K562 (cell line): ENCODE measurements around the gene ATF5. TPM values are rescaled to one million over a fixed set of nuclear protein-coding genes. Genes with fewer than 3 reads are reported as not detected.
A peak's percentile ranks its signal among the peaks of the same experiment; 100 is the strongest.

Experiments used
- ATAC-seq: fragments of 200-7000 bp; cut with Tn5 transposase; 3 replicates; pipeline ENCODE4 v1.9.1; 2020; ENCODE audit warnings: moderate library complexity
- BruUV-seq: library from RNA; stranded (reverse); fragments of 400-500 nt; replicated peaks from 2 replicates; lab custom pipeline; 2021; lab: Mats Ljungman, UMichigan
- CTCF ChIA-PET: fragments of 300-600 bp; formaldehyde crosslinking; extraction: SDS; loops from one replicate; lab custom pipeline; 2021; ENCODE audit warnings: low intra/inter-chr PET ratio; lab: Yijun Ruan, JAX
- POLR2A ChIA-PET: fragments of 300-600, 350-650 bp; sonication (Branson Sonifier 250); formaldehyde crosslinking; extraction: SDS; loops from one replicate; lab custom pipeline; 2021; ENCODE audit warnings: antibody characterized with exemption, inconsistent platforms; lab: Yijun Ruan, JAX
- DNase-seq, 4 experiments: peaks; one replicate each; pipeline versions ENCODE4 v3.0.0 to v3.0.0-alpha.2; 2011 to 2018; ENCODE audit warnings: low spot score in 3 of 4, mixed read lengths in 3 of 4; ENCODE audit errors: extremely low read depth in 1 of 4
- FAIRE-seq: peaks from 2 replicates; lab custom pipeline; 2011; peaks lifted over from hg19 to GRCh38; lab: Jason Lieb, UNC
- H2AFZ ChIP-seq: 2 replicates; pipeline ENCODE4 v1.6.0; 2011; ENCODE audit warnings: low read depth, low read length, control low read depth, inconsistent platforms
- H3K27ac ChIP-seq: fragments of 200-600 bp; 3 replicates; pipeline ENCODE4 v1.8.0; 2011; ENCODE audit warnings: low read depth, mild to moderate bottlenecking, control low read depth, inconsistent platforms, low read length, moderate library complexity, mixed read lengths; ENCODE audit errors: extremely low read depth
- H3K27me3 ChIP-seq, 2 experiments: fragments of 300-600 bp in 1 of 2; 2 replicates in 1 of 2; 3 replicates in 1 of 2; pipeline versions ENCODE4 v1.6.0 to v1.8.0; 2011; ENCODE audit warnings: inconsistent platforms in 2 of 2, low read length in 2 of 2, mild to moderate bottlenecking in 1 of 2, mixed read lengths in 1 of 2, moderate library complexity in 1 of 2; ENCODE audit not compliant: control insufficient read depth in 2 of 2, insufficient read depth in 2 of 2
- H3K36me3 ChIP-seq: fragments of 300-600 bp; 3 replicates; pipeline ENCODE4 v1.8.0; 2011; ENCODE audit warnings: mild to moderate bottlenecking, low read length, inconsistent platforms; ENCODE audit not compliant: control insufficient read depth, insufficient read depth
- H3K4me1 ChIP-seq, 2 experiments: fragments of 200-600 bp in 1 of 2; replicated peaks in 1 of 2; 2 replicates in 1 of 2; 3 replicates in 1 of 2; pipeline versions ENCODE4 v1.5.1 to v1.8.0; 2011; ENCODE audit warnings: inconsistent platforms in 2 of 2, low read length in 2 of 2, mild to moderate bottlenecking in 1 of 2, mixed read lengths in 1 of 2, moderate library complexity in 1 of 2; ENCODE audit not compliant: control insufficient read depth in 2 of 2, insufficient read depth in 2 of 2
- H3K4me2 ChIP-seq: 2 replicates; pipeline ENCODE4 v1.6.1; 2011; ENCODE audit warnings: low read length, control low read depth, inconsistent platforms, mixed read lengths; ENCODE audit not compliant: insufficient read depth
- H3K4me3 ChIP-seq: fragments of 200-600 bp; sonication (generic), shearing (Covaris generic); 2 replicates; pipeline ENCODE4 v1.5.1; 2016; ENCODE audit warnings: control low read depth, inconsistent platforms
- H3K79me2 ChIP-seq: fragments of 200-600 bp; 3 replicates; pipeline ENCODE4 v1.8.0; 2011; ENCODE audit warnings: low read length, inconsistent platforms; ENCODE audit not compliant: control insufficient read depth, insufficient read depth
- H3K9ac ChIP-seq, 2 experiments: 2 replicates each; pipeline versions ENCODE4 v1.6.0 to v1.6.1; 2011; ENCODE audit warnings: low read depth in 2 of 2, low read length in 2 of 2, control low read depth in 1 of 2, inconsistent platforms in 1 of 2, mild to moderate bottlenecking in 1 of 2, mixed read lengths in 1 of 2; ENCODE audit not compliant: insufficient read depth in 1 of 2
- H3K9me1 ChIP-seq: one replicate; pipeline ENCODE4 v1.6.0; 2011; ENCODE audit warnings: inconsistent platforms, mild to moderate bottlenecking, low read length, moderate library complexity; ENCODE audit not compliant: control insufficient read depth, insufficient read depth
- H3K9me3 ChIP-seq: replicated peaks from 2 replicates; pipeline ENCODE4 v1.5.1; 2011; ENCODE audit warnings: low read depth, low read length, inconsistent platforms; ENCODE audit not compliant: control insufficient read depth, insufficient read depth
- H4K20me1 ChIP-seq: replicated peaks from 2 replicates; pipeline ENCODE4 v1.6.1; 2011; ENCODE audit warnings: low read length, inconsistent platforms, mixed read lengths; ENCODE audit not compliant: control insufficient read depth, insufficient read depth
- HNRNPLL ChIP-seq: fragments of 200-400 bp; formaldehyde crosslinking; IDR thresholded peaks from 2 replicates; pipeline ENCODE4 v1.6.1; 2017; ENCODE audit warnings: low read length, low read depth, mild to moderate bottlenecking; ENCODE audit not compliant: poor library complexity, severe bottlenecking
- KDM1A ChIP-seq, 2 experiments: fragments of 450-650 bp; IDR thresholded peaks; 2 replicates each; pipeline ENCODE4 v1.6.1; 2016; ENCODE audit warnings: mild to moderate bottlenecking in 2 of 2
- MLX ChIP-seq, 2 experiments: fragments of 450-650 bp in 1 of 2; sonication (generic) in 1 of 2; formaldehyde crosslinking; conservative IDR thresholded peaks; 2 replicates each; pipeline versions ENCODE4 v1.4.0 to v1.8.1; 2020 to 2022; ENCODE audit warnings: mild to moderate bottlenecking in 1 of 2, missing genetic modification reagents in 1 of 2
- NFXL1 ChIP-seq: fragments of 450-650 bp; formaldehyde crosslinking; IDR thresholded peaks from 2 replicates; pipeline ENCODE4 v1.4.0; 2021; ENCODE audit warnings: mild to moderate bottlenecking
- PML ChIP-seq: IDR thresholded peaks from 2 replicates; pipeline ENCODE4 v1.6.1; 2012; ENCODE audit warnings: low read length, inconsistent platforms
- THRAP3 ChIP-seq: fragments of 450-650 bp; IDR thresholded peaks from 2 replicates; pipeline ENCODE4 v1.6.1; 2016; ENCODE audit warnings: mild to moderate bottlenecking, inconsistent platforms, borderline replicate concordance
- ZFP36 ChIP-seq: fragments of 150-350 bp; IDR thresholded peaks from 2 replicates; pipeline ENCODE4 v1.6.1; 2018; ENCODE audit warnings: low read length, low read depth; ENCODE audit not compliant: partially characterized antibody
- ZNF384 ChIP-seq: IDR thresholded peaks from 2 replicates; pipeline ENCODE4 v1.6.1; 2012; ENCODE audit warnings: low read depth, low read length, improper control_type of control experiment
- ZNF561 ChIP-seq: fragments of 450-650 bp; formaldehyde crosslinking; conservative IDR thresholded peaks from 2 replicates; pipeline ENCODE4 v1.4.0; 2020; ENCODE audit warnings: mild to moderate bottlenecking, moderate library complexity
- WGBS: fragments of 100-300 bp; shearing (Covaris generic); methylation state at CpG from one replicate; pipeline ENCODE4 v1.1.6; 2016; ENCODE audit warnings: low coverage, mixed read lengths; ENCODE audit not compliant: insufficient coverage; ENCODE audit errors: missing lambda C conversion rate; 5-methylcytosine and 5-hydroxymethylcytosine counted together
- in situ Hi-C: fragments of 300-500 bp; cut with MboI; formaldehyde crosslinking; loops from 4 replicates; pipeline ENCODE4 v1.15.0; 2018; ENCODE audit warnings: inconsistent platforms, mixed read lengths
- intact Hi-C: fragments of 100-400 bp; cut with micrococcal nuclease; formaldehyde crosslinking; loops from 2 replicates; pipeline ENCODE4 v1.14.2; 2022
- polyA plus RNA-seq, 8 experiments: library from polyadenylated mRNA; depleted of rRNA in 4 of 8; stranded (reverse) in 5 of 8; unstranded in 3 of 8; fragments of >200 nt; fragmentation: Nextera tagmentation in 2 of 8; fragmentation: Illumina TruSeq in 1 of 8; extraction: Ambion mirVana in 2 of 8; extraction: Trizol in 1 of 8; gene quantifications; 2 replicates each; pipeline versions ENCODE4 v1.2.1 to v1.2.3, GENCODE V29; 2011 to 2014; ENCODE audit warnings: inconsistent platforms in 1 of 8, missing spikeins in 1 of 8
- total RNA-seq, 7 experiments: library from RNA; depleted of rRNA in 6 of 7; stranded (reverse); fragments of >200 nt in 6 of 7; fragmentation: Illumina TruSeq in 2 of 7; extraction: Trizol in 2 of 7; gene quantifications; 2 replicates each; pipeline versions ENCODE4 v1.2.1 to v1.2.3, GENCODE V29; 2011 to 2021; ENCODE audit warnings: low replicate concordance in 1 of 7

Gene ATF5
- total and polyA plus RNA-seq, 9 of the 15 experiments (the other 6 are each of a cell fraction or from before 2014, with no cell fraction given): 3.0 to 57.6 (median 11.1) TPM

GRCh38 chr19:49891393-49891792, 37.6 kb upstream of the ATF5 start:
- intact Hi-C loops (no loop called here), in situ Hi-C loops (loop anchor here (5.0 kb wide), 1 partner anchor 91 kb away; no protein-coding TSS in a partner anchor)
- WGBS: 74% methylated on average over 17 of the region's 17 CpGs
- Histone ChIP-seq H3K79me2 (no peaks in the 10 kb centered on the region), H3K4me3 (no peak overlapping the region), H3K4me1 (peaks cover 12 to 59% of the 10 kb centered on the region in 2 experiments), H2AFZ (peak overlapping the region; percentile 75; the same call in 1 of the 2 replicates), H3K27ac (no peak overlapping the region), H3K27me3 (peaks cover 2 to 14% of the 10 kb centered on the region in 2 experiments; a peak in 3 of 5 replicates), H3K9me3 (no peaks in the 10 kb centered on the region), H3K36me3 (no peaks in the 10 kb centered on the region), H4K20me1 (0 out of 2 replicates have a peak, but pooled peaks cover 3% of the 10 kb centered on the region), H3K4me2 (peak overlapping the region; percentile 59; the same call in 1 of the 2 replicates), H3K9me1 (peaks cover 3% of the 10 kb centered on the region), H3K9ac (peak overlapping the region in 1 of 2 experiments; percentile 84; a peak in 2 of 4 replicates)
- ATAC-seq (no peak), FAIRE-seq (no peak), DNase-seq (no peak)
- ChIA-PET CTCF (no interaction called here), POLR2A (interaction anchor here (1.3 to 1.5 kb wide), 3 partner anchors 28 to 191 kb away, joined by 5 to 8 read pairs (median 7); partner anchors contain the start of genes ATF5 and NUP62)
- TF ChIP-seq MLX (CRISPR knock-in tag; conservative IDR thresholded peaks at IDR 0.05) (no peak), ZNF561 (CRISPR knock-in tag) (no peak), PML (no peak)
- BruUV-seq: no TSS peak

GRCh38 chr19:49892716-49893115, 36.3 kb upstream of the ATF5 start:
- Histone ChIP-seq H3K9me3 (no peaks in the 10 kb centered on the region), H3K36me3 (no peaks in the 10 kb centered on the region), H3K27me3 (peaks cover 2 to 14% of the 10 kb centered on the region in 2 experiments; a peak in 3 of 5 replicates), H3K9me1 (peaks cover 7% of the 10 kb centered on the region), H3K79me2 (no peaks in the 10 kb centered on the region), H4K20me1 (peaks cover 3% of the 10 kb centered on the region; the same call in 1 of the 2 replicates), H3K4me2 (no peak overlapping the region), H3K9ac (no peak overlapping the region), H3K4me3 (no peak overlapping the region), H3K27ac (no peak overlapping the region), H2AFZ (no peak overlapping the region), H3K4me1 (peaks cover 12 to 59% of the 10 kb centered on the region in 2 experiments)
- in situ Hi-C loops (loop anchor here (5.0 kb wide), 1 partner anchor 90 kb away; no protein-coding TSS in a partner anchor), intact Hi-C loops (no loop called here)
- 46% methylated on average over 1 of the region's 1 CpG for WGBS
- DNase-seq (no peak), FAIRE-seq (no peak), ATAC-seq (no peak)
- CTCF ChIA-PET: no interaction called here
- POLR2A ChIA-PET: interaction anchor here (0.7 to 0.9 kb wide), 2 partner anchors 24 to 36 kb away, joined by 3 read pairs; no protein-coding TSS in a partner anchor
- BruUV-seq: no TSS peak
- TF ChIP-seq NFXL1 (CRISPR knock-in tag): no peak
- no peak for TF ChIP-seq THRAP3
- TF ChIP-seq KDM1A (IDR thresholded peaks at IDR 0.05): peak in 1 of 2 experiments; percentile 46; a peak in 1 of 4 replicates
- TF ChIP-seq ZFP36: peak; percentile 98
- TF ChIP-seq HNRNPLL: no peak
- TF ChIP-seq ZNF384: no peak
